Glutamatergic neuron (in vitro differentiated cells): Measurements from ENCODE around the gene PHTF2. TPM values are rescaled to one million over a fixed set of nuclear protein-coding genes. Genes with fewer than 3 reads are reported as not detected.

Experiments
- DNase-seq: peaks from one replicate; pipeline ENCODE4 v3.0.0; 2022
- H3K27ac Mint-ChIP-seq: one replicate; pipeline ENCODE4 v1.8.0; 2020; ENCODE audit warnings: mild to moderate bottlenecking, mixed read lengths, inconsistent platforms; ENCODE audit not compliant: unreplicated experiment
- H3K27me3 Mint-ChIP-seq: one replicate; pipeline ENCODE4 v1.8.0; 2020; ENCODE audit warnings: mild to moderate bottlenecking, moderate library complexity, mixed read lengths, inconsistent platforms; ENCODE audit not compliant: unreplicated experiment
- H3K36me3 Mint-ChIP-seq: one replicate; pipeline ENCODE4 v1.8.0; 2020; ENCODE audit warnings: mild to moderate bottlenecking, mixed read lengths, inconsistent platforms; ENCODE audit not compliant: unreplicated experiment
- H3K4me1 Mint-ChIP-seq: one replicate; pipeline ENCODE4 v1.8.0; 2020; ENCODE audit warnings: mild to moderate bottlenecking, low read depth, mixed read lengths, inconsistent platforms; ENCODE audit not compliant: unreplicated experiment
- H3K4me3 Mint-ChIP-seq: one replicate; pipeline ENCODE4 v1.8.0; 2020; ENCODE audit warnings: mild to moderate bottlenecking, mixed read lengths, inconsistent platforms; ENCODE audit not compliant: unreplicated experiment
- H3K9me3 Mint-ChIP-seq: one replicate; pipeline ENCODE4 v1.8.0; 2020; ENCODE audit warnings: mild to moderate bottlenecking, moderate library complexity, mixed read lengths, inconsistent platforms; ENCODE audit not compliant: unreplicated experiment
- total RNA-seq: library from RNA; stranded (reverse); fragmentation: NEBNext Ultra II Directional; extraction: Animal tissue kit (Norgen Biotek cat#: 25700); gene quantifications from one replicate; pipeline ENCODE4 v1.2.1, GENCODE V29; 2021; ENCODE audit not compliant: unreplicated experiment
- TF ChIP-seq, protein P1 (sequence below): fragments of 200-600 bp; sonication (generic); IDR thresholded peaks from one replicate; pipeline ENCODE4 v1.5.0; 2021; ENCODE audit not compliant: partially characterized antibody, unreplicated experiment

The PHTF2 gene
- total RNA-seq, 1 donor from 2014 or later: 15.1 TPM

DNA sequence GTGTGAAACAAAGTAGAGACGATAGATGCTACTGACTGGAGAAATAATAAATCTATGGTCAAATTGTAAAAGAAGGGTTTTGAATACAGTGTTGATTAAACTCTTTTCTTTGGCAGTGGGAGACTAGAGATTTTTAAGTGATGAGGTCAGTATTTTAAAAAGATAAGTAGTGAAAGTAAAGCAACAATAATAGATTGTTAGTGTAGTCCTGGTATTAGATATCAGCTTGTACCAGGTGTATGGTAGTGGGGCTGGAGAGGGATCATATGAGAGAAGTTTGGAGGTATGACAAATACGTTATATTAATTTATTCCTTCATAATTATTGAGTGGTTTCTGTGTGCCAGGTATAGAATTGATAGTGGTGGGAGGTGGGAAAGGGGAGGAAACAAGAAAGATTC lies 25.2 kb downstream of the PHTF2 start:
- peaks cover 3% of the 10 kb centered on the region for H3K27me3 Mint-ChIP-seq
- TF ChIP-seq, protein P1, sequence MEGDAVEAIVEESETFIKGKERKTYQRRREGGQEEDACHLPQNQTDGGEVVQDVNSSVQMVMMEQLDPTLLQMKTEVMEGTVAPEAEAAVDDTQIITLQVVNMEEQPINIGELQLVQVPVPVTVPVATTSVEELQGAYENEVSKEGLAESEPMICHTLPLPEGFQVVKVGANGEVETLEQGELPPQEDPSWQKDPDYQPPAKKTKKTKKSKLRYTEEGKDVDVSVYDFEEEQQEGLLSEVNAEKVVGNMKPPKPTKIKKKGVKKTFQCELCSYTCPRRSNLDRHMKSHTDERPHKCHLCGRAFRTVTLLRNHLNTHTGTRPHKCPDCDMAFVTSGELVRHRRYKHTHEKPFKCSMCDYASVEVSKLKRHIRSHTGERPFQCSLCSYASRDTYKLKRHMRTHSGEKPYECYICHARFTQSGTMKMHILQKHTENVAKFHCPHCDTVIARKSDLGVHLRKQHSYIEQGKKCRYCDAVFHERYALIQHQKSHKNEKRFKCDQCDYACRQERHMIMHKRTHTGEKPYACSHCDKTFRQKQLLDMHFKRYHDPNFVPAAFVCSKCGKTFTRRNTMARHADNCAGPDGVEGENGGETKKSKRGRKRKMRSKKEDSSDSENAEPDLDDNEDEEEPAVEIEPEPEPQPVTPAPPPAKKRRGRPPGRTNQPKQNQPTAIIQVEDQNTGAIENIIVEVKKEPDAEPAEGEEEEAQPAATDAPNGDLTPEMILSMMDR: no peak
- no peak for DNase-seq
- H3K9me3 Mint-ChIP-seq: peaks cover 14% of the 10 kb centered on the region
- no peak overlapping the region for H3K4me3 Mint-ChIP-seq
- H3K4me1 Mint-ChIP-seq: no peaks in the 10 kb centered on the region
- peaks cover 18% of the 10 kb centered on the region for H3K36me3 Mint-ChIP-seq
- no peak overlapping the region for H3K27ac Mint-ChIP-seq

DNA sequence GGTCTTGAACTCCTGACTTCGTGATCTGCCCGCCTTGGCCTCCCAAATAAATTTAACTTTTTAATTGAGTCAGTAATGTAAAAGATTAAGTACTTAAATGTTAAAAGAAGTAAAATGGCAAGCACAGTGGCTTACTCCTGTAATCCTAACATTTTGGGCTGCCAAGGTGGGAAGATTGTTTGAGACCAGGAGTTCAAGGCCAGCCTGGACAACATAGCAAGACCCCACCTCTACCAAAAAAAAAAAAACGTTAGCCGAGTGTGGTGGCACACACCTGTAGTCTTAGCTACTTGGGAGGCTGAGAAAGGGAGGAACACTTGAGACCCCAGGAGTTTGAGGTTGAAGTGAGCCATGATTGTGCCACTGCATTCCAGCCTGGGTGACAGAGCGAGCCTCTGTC lies 26.1 kb downstream of the PHTF2 start:
- Mint-ChIP-seq H3K4me3 (no peak overlapping the region), H3K4me1 (no peaks in the 10 kb centered on the region), H3K9me3 (peaks cover 14% of the 10 kb centered on the region), H3K27ac (no peak overlapping the region), H3K36me3 (peaks cover 17% of the 10 kb centered on the region), H3K27me3 (peaks cover 3% of the 10 kb centered on the region)
- DNase-seq: no peak
- TF ChIP-seq, protein P1: no peak

DNA sequence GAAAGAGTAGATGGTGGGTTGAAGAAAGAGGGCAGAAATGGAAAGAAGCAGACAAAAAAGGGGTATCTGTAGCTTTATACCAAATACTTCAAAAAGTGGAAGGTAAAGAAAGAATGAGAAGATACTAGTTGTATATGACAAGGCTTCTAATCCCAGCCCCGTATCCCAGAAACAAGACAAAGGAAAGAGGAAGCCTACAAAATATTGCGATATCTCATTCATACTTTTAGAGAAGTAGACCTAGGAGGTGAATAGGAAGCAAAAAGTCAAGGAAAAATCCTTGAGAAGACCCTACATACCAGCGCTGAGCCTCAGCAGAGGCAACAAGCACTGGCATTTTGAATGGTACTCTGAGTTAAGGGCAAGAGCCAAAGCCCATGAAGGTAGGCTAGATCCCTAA lies 26.6 kb downstream of the PHTF2 start:
- no peak overlapping the region for H3K4me3 Mint-ChIP-seq
- peaks cover 10% of the 10 kb centered on the region for H3K9me3 Mint-ChIP-seq
- TF ChIP-seq, protein P1: no peak
- no peak overlapping the region for H3K27ac Mint-ChIP-seq
- DNase-seq: no peak
- peaks cover under 1% of the 10 kb centered on the region for H3K27me3 Mint-ChIP-seq
- H3K36me3 Mint-ChIP-seq: peaks cover 14% of the 10 kb centered on the region
- H3K4me1 Mint-ChIP-seq: no peaks in the 10 kb centered on the region

DNA sequence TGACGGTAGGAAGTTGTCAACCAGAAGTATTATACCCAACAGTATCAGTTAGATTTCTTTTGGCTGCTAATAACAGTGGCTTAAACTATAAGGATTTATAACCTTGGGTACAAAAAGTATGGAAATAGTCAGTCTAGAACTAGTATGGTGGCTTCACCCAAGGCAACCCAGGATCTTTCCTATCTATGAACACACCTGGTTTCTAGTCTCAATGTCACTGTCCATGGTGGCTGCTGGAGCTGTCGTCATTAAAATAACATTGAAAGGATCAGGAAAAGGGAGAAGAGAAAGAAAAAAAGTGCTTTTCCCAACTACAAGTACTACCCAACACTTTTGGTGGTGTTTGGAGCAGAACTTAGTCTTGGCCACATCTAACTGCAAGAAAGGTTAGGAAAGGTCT lies 27.7 kb downstream of the PHTF2 start:
- Mint-ChIP-seq H3K4me1 (no peaks in the 10 kb centered on the region), H3K9me3 (peaks cover 3% of the 10 kb centered on the region), H3K27ac (no peak overlapping the region), H3K4me3 (no peak overlapping the region), H3K27me3 (no peaks in the 10 kb centered on the region), H3K36me3 (peaks cover 2% of the 10 kb centered on the region)
- no peak for DNase-seq
- TF ChIP-seq, protein P1: no peak

DNA sequence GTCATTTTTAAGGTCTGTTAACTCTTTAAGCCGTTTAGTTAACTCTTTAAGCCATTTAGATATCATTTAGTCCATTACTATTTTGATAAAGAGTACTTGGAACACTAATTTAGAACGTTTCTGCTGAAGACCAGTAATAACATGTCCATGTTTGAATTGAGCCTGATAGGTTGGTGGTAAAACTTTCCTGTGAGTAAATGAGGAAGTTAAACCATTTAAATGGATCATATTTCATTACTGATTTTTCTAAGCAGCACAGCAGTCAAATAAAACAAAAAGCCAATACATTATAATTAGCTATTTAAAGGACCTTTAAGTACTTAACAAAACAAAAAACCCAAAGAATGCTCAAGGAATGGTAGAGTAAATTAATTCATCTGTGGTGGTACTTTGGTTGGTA lies 29.4 kb downstream of the PHTF2 start:
- H3K4me3 Mint-ChIP-seq: no peak overlapping the region
- TF ChIP-seq, protein P1: no peak
- H3K9me3 Mint-ChIP-seq: no peaks in the 10 kb centered on the region

More for the DNA sequence above, 29.4 kb downstream of the PHTF2 start:
- Mint-ChIP-seq H3K27me3 (no peaks in the 10 kb centered on the region), H3K27ac (no peak overlapping the region), H3K4me1 (no peaks in the 10 kb centered on the region), H3K36me3 (no peaks in the 10 kb centered on the region)
- no peak for DNase-seq
